ENCODE data around the gene EZH1.

EZH1 gene

DNA sequence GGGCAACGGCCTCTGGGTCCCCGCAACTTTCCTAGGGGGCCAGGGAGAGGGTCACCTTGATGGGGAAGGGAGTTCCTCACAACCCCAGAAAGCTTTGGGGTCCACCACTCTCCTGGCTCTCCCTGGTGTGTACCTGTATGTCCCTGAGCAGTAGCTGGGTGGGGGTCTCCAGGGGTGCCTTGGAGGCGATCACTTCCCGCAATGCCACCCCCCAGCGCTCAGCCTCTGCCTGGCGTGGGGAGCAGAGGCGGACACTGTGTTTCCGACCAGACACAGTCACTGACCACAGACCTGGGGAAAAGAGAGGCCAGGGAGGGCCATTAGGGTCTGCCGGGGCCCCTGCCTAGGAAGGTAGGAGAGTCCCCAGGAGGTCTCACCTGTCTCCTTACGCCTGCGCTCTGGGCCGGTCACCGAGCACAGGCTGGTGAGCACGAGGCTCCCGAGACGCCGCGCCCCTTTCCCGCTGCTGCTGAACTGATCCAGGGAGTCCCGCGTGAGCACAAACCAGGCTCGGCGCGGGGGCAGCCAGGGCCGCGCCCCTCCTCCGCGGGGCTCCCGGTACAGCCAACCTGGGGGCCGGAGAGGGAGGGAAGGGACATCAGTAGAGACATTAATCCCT is 71.5 kb downstream of the EZH1 start:
- no peak for TF ChIP-seq PKNOX1 (IDR thresholded peaks at IDR 0.05)
- no peak for TF ChIP-seq BHLHE40 (IDR thresholded peaks at IDR 0.05; ENCODE audit: borderline replicate concordance)
- no peak for TF ChIP-seq CTBP1 (IDR thresholded peaks at IDR 0.05; ENCODE audit: borderline replicate concordance)
- TF ChIP-seq FOXM1 (IDR thresholded peaks at IDR 0.05; ENCODE audit: borderline replicate concordance): no peak
- no peak for TF ChIP-seq L3MBTL2 (conservative IDR thresholded peaks at IDR 0.05)
- no peak for TF ChIP-seq FOXK2 (IDR thresholded peaks at IDR 0.05)
- TF ChIP-seq ZNF384 (IDR thresholded peaks at IDR 0.05): no peak
- TF ChIP-seq ELF4 (IDR thresholded peaks at IDR 0.05): no peak
- TF ChIP-seq LEF1 (IDR thresholded peaks at IDR 0.05; ENCODE audit: borderline replicate concordance): no peak
- TF ChIP-seq ARNT (IDR thresholded peaks at IDR 0.05): no peak
- no peak for TF ChIP-seq SP1 (IDR thresholded peaks at IDR 0.05)
- TF ChIP-seq SUZ12 (IDR thresholded peaks at IDR 0.05): no peak
- no peak for TF ChIP-seq NFRKB (IDR thresholded peaks at IDR 0.05)
- TF ChIP-seq HDGF (IDR thresholded peaks at IDR 0.05; ENCODE audit: borderline replicate concordance): no peak
- no peak for TF ChIP-seq FOXA1 (IDR thresholded peaks at IDR 0.05)
- TF ChIP-seq TARDBP (IDR thresholded peaks at IDR 0.05): no peak
- ChIA-PET CTCF (interaction anchor here (1.0 to 1.6 kb wide), 4 partner anchors 10 to 51 kb away, joined by 3 to 9 read pairs (median 6); no protein-coding TSS in a partner anchor), POLR2A (interaction anchor here (1.2 to 3.3 kb wide), 6 partner anchors 12 to 137 kb away, joined by 4 to 10 read pairs (median 6); partner anchors contain the start of genes NAGLU, PSMC3IP, RETREG3 and TUBG1)
- DNase-seq (ENCODE audit: extremely low spot score): no peak

DNA sequence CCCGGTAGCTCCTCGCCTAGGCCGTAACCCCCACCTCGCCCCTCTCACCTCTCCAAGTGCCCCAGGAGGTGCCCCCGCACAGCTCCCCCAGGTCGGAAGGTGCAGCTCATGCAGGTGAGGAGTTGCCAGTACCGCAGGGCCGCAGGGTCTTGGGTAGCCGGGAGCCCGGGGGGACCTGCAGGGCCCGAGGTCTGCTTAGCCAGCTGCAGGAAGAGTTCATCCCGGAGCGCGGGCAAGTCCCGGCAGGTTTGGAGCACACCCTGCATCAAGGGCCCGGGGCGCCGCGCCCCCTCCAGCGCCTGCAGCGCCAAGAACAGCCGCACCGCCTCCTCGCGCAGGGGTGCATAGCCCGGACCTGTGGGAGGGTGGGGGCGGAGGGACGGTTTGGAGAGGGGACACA is 72.8 kb downstream of the EZH1 start:
- TF ChIP-seq FOXA1 (IDR thresholded peaks at IDR 0.05): no peak
- TF ChIP-seq BHLHE40 (IDR thresholded peaks at IDR 0.05; ENCODE audit: borderline replicate concordance): no peak
- no peak for TF ChIP-seq LEF1 (IDR thresholded peaks at IDR 0.05; ENCODE audit: borderline replicate concordance)
- no peak for TF ChIP-seq FOXK2 (IDR thresholded peaks at IDR 0.05)
- no peak for TF ChIP-seq NFRKB (IDR thresholded peaks at IDR 0.05)
- no peak for TF ChIP-seq ARNT (IDR thresholded peaks at IDR 0.05)
- no peak for TF ChIP-seq ZNF384 (IDR thresholded peaks at IDR 0.05)
- no peak for TF ChIP-seq SP1 (IDR thresholded peaks at IDR 0.05)
- CTCF ChIA-PET: interaction anchor here (0.6 to 1.1 kb wide), 2 partner anchors 74 to 94 kb away, joined by 3 to 5 read pairs; no protein-coding TSS in a partner anchor
- DNase-seq (ENCODE audit: extremely low spot score): no peak
- POLR2A ChIA-PET: interaction anchor here (1.2 to 3.3 kb wide), 4 partner anchors 11 to 94 kb away, joined by 4 to 10 read pairs (median 8); partner anchors contain the start of genes PSMC3IP, RETREG3 and TUBG1

GRCh38 chr17:42670789-42671657 is 73.8 kb downstream of the EZH1 start:
- no peak for TF ChIP-seq PKNOX1 (IDR thresholded peaks at IDR 0.05)
- ChIA-PET CTCF (interaction anchor here (0.6 to 1.1 kb wide), 2 partner anchors 73 to 93 kb away, joined by 3 to 5 read pairs; no protein-coding TSS in a partner anchor), POLR2A (interaction anchor here (1.4 to 4.0 kb wide), 4 partner anchors 10 to 93 kb away, joined by 7 to 22 read pairs (median 10); partner anchors contain the start of genes PSMC3IP, RETREG3, TUBG1 and TUBG2)
- DNase-seq (ENCODE audit: extremely low spot score): no peak

DNA sequence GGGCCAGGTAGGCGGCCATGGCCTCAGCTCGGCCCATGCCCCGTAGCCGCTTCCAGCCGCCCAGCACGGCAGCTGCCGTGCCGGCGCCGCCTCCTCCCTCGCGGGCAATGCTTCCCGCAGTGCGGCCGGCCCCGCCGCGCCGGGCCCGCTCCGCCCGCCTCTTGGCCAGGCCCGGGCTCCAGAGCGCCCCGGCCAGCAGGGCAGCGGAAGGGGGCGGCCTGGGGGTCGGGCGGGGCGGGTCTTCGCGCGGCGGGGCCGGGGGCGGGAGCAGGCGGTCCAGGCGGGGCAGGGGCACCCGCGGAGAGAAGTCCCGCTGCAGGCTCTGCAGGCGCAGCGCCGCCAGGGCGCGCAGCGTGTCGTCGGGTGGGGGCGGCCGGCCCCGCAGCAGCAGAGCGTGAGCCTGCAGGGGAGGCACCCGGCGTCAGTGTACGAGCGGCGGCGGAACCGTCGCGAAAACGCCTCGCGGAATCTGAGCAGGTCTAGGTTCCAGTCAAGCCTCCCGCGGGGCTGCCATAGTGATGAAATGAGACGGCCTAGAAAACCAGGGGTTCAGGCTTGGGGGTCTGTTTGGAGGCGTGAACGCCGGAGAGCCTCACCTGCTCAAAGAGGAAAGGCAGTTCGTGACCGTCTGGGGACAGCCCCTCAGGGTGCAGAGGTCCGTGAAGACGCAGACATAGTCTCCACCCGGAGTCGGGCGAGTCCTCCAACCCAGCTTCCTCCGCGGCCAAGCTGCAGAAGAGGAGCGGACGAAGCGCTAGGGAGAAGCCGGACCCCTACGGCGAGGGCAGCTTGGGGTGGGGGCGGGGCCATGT is 74.7 kb downstream of the EZH1 start:
- no peak for DNase-seq (ENCODE audit: extremely low spot score)
- TF ChIP-seq SUZ12 (IDR thresholded peaks at IDR 0.05) (no peak), NFRKB (IDR thresholded peaks at IDR 0.05) (no peak), BHLHE40 (IDR thresholded peaks at IDR 0.05; ENCODE audit: borderline replicate concordance) (no peak), L3MBTL2 (conservative IDR thresholded peaks at IDR 0.05) (no peak), ELF4 (IDR thresholded peaks at IDR 0.05) (no peak), FOXM1 (IDR thresholded peaks at IDR 0.05; ENCODE audit: borderline replicate concordance) (no peak), ZNF384 (IDR thresholded peaks at IDR 0.05) (no peak), FOXK2 (IDR thresholded peaks at IDR 0.05) (no peak), ARNT (IDR thresholded peaks at IDR 0.05) (no peak), PKNOX1 (IDR thresholded peaks at IDR 0.05) (no peak), CTBP1 (IDR thresholded peaks at IDR 0.05; ENCODE audit: borderline replicate concordance) (no peak), LEF1 (IDR thresholded peaks at IDR 0.05; ENCODE audit: borderline replicate concordance) (no peak), HDGF (IDR thresholded peaks at IDR 0.05; ENCODE audit: borderline replicate concordance) (no peak), TARDBP (IDR thresholded peaks at IDR 0.05) (no peak), FOXA1 (IDR thresholded peaks at IDR 0.05) (no peak), SP1 (IDR thresholded peaks at IDR 0.05) (no peak)
- ChIA-PET POLR2A (interaction anchor here (1.4 to 4.0 kb wide), 3 partner anchors 11 to 61 kb away, joined by 4 to 22 read pairs (median 9); partner anchors contain the start of genes RETREG3, TUBG1 and TUBG2), CTCF (interaction anchor here (0.9 kb wide), 1 partner anchor 11 kb away, joined by 3 read pairs; no protein-coding TSS in a partner anchor)

DNA sequence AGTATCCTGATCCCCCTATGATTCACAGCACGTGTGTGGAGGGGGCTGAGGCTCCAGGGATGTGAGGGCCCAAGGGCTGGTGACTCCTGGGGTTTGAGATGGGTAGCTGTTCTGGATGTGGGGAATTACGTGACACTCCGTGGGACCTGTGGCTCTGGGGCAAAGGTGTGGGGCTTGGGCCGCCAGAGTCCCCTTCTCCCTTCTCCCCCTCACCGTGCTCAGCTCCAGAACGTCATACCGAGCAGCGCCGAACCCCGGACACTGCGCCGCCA is 75.2 kb downstream of the EZH1 start:
- TF ChIP-seq ELF4 (IDR thresholded peaks at IDR 0.05): no peak
- no peak for TF ChIP-seq PKNOX1 (IDR thresholded peaks at IDR 0.05)
- TF ChIP-seq BHLHE40 (IDR thresholded peaks at IDR 0.05; ENCODE audit: borderline replicate concordance): no peak
- no peak for TF ChIP-seq HDGF (IDR thresholded peaks at IDR 0.05; ENCODE audit: borderline replicate concordance)
- no peak for TF ChIP-seq ZNF384 (IDR thresholded peaks at IDR 0.05)
- ChIA-PET CTCF (interaction anchor here (0.6 to 0.9 kb wide), 2 partner anchors 9 to 11 kb away, joined by 3 to 4 read pairs; no protein-coding TSS in a partner anchor), POLR2A (interaction anchor here (0.9 to 4.0 kb wide), 4 partner anchors 9 to 60 kb away, joined by 3 to 22 read pairs (median 4); partner anchors contain the start of genes RETREG3, TUBG1 and TUBG2)
- DNase-seq (ENCODE audit: extremely low spot score): no peak

Measured in HEK293T (cell line).